Hepatocyte (in vitro differentiated cells): ENCODE data around the gene POTEJ.
"Not testable (repeated sequence)": the region's sequence is repeated elsewhere in the genome, so short reads cannot be mapped to it uniquely, and the experiment has no call there.

Experiments used
- EZH2 ChIP-seq: fragments of 200-600 bp; sonication (generic); IDR thresholded peaks from 2 replicates; pipeline ENCODE4 v1.6.1; 2016; ENCODE audit warnings: antibody characterized with exemption, mild to moderate bottlenecking, borderline replicate concordance
- TF ChIP-seq, protein P1 (sequence below): fragments of 200-600 bp; sonication (generic); IDR thresholded peaks from 2 replicates; pipeline ENCODE4 v1.5.1; 2016; ENCODE audit warnings: antibody characterized with exemption, mild to moderate bottlenecking; ENCODE audit not compliant: poor library complexity

DNA sequence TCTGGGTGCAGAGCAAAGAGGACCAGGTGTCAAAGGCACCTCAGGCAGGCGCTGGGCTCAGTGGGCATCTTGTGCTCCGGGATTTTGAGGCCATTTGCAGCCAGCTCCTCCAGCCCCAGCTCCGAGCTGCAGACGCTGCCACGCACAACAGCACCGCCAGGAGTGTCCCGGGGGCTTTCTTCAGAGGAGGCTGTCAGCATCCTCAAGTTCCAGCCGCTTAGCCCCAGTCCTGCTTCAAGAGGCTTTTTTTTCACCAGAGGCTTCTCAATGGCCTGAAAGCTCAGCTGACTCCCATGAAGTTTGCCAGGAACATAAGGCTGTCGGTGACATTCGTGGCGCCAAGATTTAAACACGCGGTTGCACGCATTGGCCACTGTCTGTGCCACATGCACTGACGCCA is 754 bp upstream of the POTEJ start:
- TF ChIP-seq, protein P1, sequence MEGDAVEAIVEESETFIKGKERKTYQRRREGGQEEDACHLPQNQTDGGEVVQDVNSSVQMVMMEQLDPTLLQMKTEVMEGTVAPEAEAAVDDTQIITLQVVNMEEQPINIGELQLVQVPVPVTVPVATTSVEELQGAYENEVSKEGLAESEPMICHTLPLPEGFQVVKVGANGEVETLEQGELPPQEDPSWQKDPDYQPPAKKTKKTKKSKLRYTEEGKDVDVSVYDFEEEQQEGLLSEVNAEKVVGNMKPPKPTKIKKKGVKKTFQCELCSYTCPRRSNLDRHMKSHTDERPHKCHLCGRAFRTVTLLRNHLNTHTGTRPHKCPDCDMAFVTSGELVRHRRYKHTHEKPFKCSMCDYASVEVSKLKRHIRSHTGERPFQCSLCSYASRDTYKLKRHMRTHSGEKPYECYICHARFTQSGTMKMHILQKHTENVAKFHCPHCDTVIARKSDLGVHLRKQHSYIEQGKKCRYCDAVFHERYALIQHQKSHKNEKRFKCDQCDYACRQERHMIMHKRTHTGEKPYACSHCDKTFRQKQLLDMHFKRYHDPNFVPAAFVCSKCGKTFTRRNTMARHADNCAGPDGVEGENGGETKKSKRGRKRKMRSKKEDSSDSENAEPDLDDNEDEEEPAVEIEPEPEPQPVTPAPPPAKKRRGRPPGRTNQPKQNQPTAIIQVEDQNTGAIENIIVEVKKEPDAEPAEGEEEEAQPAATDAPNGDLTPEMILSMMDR: not testable (repeated sequence)
- TF ChIP-seq EZH2: not testable (repeated sequence)
